PC-9 (cell line): ENCODE data around the gene PHACTR1.

Experiments
- EZH2 ChIP-seq: fragments of 200-600 bp; sonication (generic); IDR thresholded peaks from 2 replicates; pipeline ENCODE4 v1.8.0; 2017; ENCODE audit warnings: antibody characterized with exemption, low read depth
- TF ChIP-seq, protein P1 (sequence below): fragments of 200-600 bp; sonication (generic); conservative IDR thresholded peaks from 2 replicates; pipeline ENCODE4 v1.6.1; 2017; ENCODE audit warnings: mixed run types, antibody characterized with exemption, mild to moderate bottlenecking, moderate library complexity

DNA sequence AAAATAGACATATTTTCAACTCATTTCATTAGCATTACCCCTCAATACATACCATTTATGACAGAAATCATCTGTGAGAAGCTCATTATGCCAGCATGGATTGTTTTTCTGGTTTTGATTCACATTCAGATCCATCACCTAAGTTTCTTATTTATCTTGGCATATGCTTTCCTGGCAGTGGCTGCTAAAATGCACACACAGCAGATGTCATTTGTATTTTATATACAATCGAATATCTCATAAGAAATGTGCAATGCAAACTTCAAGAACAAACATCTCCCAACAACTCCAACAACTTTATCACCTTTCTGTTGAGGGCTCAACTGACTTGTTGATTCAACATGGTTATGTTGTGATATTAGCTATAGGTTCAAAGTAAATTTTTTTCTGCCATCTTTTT is 208.3 kb downstream of the PHACTR1 start:
- TF ChIP-seq, protein P1, sequence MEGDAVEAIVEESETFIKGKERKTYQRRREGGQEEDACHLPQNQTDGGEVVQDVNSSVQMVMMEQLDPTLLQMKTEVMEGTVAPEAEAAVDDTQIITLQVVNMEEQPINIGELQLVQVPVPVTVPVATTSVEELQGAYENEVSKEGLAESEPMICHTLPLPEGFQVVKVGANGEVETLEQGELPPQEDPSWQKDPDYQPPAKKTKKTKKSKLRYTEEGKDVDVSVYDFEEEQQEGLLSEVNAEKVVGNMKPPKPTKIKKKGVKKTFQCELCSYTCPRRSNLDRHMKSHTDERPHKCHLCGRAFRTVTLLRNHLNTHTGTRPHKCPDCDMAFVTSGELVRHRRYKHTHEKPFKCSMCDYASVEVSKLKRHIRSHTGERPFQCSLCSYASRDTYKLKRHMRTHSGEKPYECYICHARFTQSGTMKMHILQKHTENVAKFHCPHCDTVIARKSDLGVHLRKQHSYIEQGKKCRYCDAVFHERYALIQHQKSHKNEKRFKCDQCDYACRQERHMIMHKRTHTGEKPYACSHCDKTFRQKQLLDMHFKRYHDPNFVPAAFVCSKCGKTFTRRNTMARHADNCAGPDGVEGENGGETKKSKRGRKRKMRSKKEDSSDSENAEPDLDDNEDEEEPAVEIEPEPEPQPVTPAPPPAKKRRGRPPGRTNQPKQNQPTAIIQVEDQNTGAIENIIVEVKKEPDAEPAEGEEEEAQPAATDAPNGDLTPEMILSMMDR = no peak
- no peak for TF ChIP-seq EZH2
